NCI-H1092 (cell line): ENCODE measurements around the gene PPP2R2C.
A peak's percentile ranks its signal among the peaks of the same experiment; 100 is the strongest.

Experiments
- DNase-seq: peaks from one replicate; lab custom pipeline; 2025; lab: John Stamatoyannopoulos, UW

PPP2R2C gene

DNA sequence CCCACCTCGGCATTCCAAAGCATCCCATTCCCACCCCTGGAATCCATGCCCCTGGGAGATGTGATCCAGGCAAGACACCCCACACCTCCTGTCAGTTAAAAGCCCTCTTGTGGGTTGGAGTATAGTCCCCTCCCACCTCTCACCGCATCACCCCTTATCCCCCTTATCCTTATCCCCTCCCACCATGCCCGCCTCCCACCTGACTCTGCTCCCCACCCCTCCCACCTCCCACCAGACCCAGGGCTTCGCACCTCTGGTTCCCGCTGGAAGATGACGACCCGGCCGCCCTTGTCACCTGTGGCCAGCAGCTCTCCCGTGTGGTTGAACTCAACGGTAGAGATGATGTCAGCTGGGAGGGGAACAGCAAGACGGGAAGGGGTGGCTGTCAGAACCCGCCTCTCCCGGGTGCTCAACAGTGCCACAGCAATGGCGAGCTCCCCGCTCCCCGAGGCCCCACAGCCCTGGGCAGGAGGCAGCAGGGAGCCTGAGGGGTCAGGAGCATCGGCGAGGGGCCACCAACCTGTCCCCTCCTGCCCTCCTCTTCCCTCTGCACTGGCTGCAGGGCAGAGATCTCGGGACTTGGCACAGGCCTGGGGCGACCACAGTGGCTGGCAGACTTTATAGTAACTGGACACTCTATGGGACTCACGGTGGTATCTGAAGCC is 91.5 kb downstream of the PPP2R2C start:
- no peak for DNase-seq

DNA sequence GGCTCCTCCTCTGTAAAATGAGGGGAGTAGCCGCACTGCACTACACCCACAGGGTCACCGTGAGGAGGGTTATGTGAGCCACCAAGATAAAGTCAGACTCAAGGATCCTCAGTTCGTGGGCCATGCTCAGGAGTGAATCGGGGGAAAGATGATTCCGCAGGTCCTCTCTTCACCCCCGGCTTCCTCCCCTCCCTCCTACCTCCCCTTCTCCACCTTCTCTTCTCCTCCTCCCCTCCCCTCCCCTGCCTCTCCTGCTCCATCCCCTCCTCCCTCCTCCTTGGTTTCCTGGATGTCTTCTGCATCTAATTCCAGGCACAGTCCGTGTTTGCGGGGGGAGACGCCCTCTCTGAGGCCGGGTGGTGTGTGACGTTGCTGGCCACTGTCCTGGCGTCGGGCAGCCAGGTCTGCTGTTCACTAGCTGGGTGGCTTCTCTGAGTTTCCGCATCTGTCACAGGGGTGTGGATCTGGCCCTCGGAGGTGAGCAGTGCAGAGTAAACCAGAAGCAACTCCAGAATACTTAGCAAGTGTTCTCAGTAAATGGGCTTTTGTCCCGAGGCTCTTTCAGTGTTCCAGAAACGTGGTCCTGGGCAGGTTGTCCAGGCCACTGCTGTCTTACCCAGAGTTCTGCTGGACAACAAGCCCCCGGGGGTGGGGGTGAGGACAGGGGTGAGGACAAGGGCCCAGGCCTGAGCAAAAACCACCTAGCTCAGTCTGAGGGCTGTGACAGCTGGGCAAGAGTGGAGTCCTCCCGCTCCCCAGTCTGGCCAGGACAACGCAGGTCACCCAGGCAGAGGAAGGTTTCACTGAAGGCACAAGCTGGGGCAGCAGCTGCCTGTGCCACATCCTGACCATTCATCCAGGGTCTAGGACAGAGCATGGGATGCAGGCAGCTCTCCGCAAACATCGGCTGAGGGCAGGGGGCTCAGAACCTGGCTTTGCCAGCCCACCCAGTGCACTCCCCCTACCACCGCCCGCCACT is 92.4 kb downstream of the PPP2R2C start:
- no peak for DNase-seq

DNA sequence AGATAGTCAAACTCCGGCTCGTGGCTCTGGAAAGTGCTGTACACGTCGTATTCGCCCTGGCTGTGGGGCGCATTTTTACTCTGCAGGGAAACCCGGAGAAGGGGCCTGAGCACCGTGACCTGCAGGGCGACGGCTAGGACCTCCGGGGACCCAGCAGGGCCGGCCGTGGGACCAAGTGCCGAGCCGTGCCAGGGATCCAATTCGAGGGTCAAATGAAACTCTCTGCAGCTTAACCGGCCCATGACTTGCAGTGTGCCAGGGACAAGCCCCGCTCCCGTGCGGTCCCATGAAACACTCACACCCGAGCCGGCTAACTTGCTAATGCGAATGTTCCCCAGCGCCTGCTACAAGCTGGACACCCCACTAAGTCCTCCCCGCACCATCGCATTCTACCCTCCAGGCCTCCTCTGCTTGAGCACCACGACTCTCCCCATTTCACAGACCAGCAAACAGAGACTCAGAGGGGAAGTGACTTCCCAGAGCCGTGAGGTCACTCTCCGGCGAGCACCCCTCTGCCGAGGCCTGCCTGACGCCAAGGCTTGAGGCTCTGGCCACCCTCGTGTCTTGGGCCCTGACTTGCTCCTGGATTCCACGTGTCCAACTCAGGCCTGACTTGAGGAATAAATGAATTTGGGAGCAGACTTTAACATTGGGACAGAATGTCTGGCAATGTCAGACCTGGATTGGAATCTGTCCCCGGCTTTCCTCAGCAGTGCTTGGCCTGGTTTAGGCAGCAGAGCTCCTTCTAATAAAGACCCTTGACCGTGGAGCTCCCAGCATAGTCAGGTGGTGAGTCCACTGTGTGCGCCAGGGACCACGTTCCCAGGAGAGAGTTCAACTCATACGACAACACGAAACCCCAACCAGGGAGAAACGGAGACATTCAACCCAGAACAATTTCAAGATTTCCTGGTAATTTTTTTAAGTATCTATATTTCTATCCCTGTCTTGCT is 93.6 kb downstream of the PPP2R2C start:
- DNase-seq = no peak

DNA sequence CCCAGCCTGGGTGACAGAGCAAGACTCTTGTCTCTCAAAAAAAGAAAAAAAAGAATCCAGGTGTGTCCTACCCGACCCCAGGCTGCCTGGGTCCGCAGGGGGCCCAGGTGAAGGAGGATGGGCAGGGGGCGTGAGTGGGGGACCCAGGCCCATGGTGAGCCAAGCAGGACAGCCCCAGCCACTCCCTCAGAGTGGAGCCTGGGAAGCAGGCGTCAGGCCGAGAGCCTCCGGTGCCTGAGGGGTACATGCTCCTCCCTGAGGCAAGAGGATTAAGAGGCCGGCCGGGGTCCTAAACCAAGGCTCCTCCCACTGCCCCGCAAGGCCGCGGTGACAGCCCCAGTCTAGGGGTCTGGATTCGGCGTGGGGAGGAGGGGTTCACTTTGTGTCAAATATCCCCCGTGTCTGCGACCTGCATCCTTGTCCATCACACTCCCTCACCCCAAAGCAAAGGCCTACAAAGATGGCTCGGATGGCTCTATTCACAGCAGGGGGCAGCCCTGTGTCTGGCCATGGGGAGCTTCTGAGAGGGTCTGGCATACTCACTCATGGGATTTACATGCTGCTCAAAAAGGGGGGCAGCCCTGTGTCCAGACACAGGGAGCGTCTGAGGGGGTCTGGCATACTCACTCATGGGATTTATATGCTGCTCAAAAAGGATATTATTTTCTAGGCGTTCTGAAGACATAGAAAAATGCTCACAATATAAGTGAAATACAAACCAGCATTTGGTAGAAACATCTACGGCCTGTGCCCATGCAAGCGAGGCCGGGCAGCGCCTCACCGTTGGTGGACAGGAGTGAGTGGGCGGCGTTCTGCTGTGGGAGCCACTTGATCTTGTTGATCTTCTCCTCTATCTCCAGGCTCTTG is 94.6 kb downstream of the PPP2R2C start:
- no peak for DNase-seq

DNA sequence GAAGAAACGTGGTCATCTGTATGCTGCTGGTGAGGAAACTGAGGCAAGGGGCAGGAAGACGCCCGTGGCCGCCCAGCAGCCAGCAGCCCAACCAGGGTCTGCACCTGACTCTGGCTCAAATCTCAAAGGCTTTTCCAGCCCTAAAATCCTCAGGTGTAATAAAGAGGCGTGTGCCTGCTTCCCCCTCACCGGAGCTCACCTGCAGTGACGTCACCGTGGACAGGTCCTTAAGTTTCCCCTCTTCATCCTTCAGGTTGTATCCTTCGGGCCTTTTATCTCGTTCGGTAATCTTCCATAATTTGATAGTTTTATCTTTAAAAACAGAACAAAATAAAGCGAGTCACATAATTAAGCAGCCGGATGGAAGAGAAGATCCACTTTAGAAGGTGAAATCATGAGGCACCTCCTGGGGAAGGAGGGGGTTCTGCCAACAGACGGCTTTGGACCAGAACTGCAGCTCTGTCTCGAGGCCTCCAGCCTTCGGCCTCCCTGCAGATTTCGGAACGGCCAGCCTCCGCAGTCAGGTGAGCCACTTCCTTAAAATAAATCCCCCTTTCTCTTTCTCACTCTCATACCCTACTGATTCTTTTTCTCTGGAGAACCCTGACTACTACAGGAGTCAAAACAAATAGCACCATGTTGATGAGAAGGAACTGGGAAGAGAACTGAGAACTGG is 96.7 kb downstream of the PPP2R2C start:
- no peak for DNase-seq

DNA sequence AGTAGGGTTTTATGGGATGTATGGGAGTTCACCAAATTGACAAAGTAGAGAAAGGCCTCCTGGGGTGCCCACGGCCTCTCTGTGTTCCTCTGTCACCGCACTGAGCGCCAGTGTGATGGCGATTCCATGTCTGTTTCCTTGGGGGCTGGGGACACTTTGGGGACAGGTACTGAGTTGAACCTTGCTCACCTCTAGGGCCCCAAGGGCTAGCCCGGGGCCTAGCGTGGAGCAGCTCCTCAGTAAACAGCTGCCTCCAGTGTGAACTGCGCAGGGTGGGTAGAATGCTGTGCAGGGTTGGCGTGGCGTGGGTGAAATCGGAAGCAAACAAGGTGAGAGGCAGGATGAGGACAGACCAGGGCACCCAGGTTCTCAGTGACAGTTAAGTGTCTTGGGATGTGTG is 97.8 kb downstream of the PPP2R2C start:
- no peak for DNase-seq

DNA sequence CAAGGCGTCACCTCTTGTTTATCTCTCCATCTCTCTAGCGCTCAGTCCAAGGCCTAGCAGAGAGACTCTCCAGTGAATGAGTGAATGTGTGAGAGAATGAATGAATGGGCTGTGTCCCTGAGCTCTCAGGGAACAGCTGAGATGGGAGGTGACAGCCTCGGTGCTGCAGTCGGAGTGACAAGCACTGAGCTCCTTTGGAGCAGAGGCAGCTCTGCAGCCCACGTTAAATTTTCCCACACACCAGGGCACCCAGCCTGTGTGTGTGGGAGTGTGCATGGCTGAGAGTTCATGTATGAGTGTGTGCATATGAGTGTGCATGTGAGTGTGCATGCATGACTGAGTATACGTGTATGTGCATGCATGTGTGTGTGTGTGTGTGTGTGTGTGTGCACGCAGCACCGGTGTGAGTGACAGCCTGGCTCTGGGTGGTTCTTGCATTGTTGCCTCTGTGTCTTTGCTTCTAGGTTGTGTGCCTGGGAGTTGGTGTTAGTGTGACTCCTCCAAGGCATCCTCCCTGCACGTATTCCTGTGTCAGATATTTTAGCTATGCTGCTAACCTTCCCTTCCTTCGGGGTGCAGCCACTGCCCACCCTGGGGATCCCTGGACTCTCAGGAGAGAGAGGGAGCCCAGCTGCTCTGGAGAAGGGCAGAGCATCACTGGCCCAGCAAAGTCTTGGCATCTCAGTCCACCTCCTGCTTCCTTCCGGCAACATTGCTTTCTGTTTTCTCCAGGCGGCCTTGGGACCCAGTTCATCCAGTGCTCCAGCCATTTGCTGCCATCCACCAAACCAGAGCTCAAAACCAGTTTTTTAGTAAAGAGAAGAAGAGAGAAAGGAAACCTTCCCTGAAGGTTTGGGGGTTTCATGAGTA is 98.6 kb downstream of the PPP2R2C start:
- no peak for DNase-seq

DNA sequence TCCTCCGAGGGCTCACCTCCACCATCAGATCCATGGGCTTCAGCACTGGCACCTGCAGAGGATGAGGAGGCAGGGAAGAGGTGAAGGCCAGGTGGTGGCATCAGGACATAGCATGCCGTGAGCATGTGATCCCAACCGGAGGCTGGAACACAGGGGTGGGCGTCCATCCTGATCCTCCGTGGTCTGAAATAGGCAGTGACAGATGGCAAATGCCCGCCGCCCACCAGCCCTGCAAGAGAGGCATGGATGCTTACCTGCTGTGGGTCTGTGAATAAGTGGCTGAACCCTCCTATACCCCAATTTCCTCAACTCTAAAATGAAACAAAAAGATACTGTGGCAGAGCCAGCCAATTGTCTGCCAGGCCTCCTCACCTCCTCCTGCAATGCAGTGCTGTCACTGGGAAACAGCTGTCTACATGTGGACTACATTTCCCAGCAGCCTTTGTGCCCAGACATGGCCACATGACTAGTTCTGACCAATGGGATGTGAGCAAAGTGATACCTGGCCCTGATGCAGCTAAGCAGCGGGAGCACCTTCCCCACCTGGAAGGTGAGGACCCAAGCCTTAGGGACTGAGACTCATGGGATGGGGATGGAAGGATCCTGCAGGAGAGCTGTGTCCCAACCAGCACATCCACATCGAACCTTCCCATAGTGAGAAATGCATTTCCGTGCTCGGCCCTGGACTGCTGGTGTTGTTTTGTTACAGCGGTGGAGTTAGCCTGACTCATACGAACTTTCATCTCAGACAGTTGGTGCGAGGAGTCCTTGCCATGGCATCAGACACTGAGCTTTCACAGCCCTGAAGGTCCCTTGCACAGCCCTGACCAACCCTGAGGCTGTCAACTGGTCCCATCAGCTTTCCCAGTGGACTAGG is 99.5 kb downstream of the PPP2R2C start:
- no peak for DNase-seq

DNA sequence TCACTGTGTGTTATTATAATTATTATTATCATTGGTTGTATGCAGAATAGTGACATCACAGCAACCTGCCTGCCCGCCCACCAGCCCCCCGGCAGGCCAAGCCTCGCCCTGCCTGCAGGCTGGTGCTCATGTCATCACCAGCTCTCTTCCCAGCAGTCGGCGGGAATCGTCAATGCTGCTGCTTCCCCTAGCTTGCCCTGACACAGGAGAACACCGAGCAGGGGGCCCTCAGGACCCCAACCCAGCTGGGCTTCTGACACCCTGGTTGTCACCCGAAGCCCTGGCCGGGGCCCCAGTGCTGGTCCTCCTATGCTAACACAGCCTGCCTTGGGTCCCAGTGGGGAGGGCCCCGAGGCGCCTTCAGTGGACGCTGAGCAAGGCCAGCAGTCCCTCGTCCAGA is 100.6 kb downstream of the PPP2R2C start:
- no peak for DNase-seq

DNA sequence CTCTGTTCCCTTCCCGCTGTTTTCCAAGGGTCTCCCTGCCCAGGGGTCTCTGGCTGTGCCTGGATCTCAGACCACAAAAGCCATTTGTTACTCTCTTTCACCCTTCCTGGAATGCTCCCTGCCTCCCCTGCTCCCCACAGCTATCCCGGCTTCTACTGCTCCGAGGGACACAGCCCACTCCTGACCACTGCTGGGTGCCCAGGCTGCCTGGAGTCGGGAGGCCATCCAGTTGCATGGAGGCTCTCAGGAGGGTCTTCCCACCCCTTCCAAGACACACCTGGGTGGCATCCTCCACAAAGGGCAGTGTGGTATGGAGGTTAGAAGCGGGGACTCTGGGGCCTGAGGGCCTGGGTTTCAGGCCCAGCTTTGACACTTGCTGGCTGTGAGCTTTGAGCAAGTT is 101.1 kb downstream of the PPP2R2C start:
- no peak for DNase-seq

DNA sequence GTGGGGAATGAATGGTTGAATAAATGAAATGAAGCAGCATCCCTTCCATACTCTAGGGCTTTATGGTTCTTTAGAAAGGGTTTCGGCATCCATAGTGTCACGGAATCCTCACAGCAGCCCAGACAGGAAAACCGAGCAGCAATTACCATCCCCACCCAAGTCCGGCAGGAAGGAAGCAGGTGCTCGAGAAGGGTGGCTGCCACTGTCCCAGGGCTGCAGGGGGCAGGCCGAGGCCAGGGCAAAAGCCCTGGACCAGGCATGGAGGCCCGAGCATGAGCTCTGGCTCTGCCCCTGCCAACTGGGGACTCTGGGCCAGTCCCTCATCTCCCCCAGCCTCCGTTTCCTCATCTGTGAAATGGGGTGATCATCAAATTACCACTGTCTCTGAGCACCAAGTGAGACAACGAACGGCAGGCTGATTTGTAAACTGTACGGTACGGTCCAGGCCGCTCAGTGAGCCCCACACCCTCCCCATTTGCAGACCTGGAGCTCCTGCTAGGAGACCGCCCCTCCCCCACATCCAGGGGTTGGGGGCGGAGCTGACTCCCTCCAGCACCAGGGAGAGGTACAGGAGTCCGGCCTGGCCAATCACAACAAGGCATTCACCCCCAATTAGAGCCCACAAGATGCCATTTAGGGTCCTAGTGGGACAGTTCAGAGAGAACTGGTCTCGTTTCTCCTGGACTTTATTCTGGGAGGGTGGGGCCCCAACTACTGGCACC is 102.3 kb downstream of the PPP2R2C start:
- no peak for DNase-seq

DNA sequence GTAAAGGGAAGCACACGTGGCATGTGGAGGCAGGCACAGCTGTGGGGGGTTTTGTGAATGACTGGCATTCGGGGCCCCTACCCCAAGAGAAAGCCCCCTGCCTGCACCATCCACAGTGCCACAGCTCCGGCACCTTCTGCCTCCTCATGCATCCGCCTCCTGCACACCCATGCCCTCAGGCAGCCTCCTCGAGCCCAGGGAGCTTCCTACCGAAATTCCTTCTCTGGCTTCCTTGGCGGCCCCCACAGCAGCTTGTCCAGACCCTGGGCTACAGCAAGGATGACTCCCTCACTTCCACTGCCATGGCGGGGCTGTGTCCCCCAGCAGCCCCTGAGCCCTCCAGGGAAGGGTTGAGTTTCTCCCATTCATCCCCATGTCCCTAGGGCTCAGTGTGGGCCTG is 102.9 kb downstream of the PPP2R2C start:
- DNase-seq = no peak

DNA sequence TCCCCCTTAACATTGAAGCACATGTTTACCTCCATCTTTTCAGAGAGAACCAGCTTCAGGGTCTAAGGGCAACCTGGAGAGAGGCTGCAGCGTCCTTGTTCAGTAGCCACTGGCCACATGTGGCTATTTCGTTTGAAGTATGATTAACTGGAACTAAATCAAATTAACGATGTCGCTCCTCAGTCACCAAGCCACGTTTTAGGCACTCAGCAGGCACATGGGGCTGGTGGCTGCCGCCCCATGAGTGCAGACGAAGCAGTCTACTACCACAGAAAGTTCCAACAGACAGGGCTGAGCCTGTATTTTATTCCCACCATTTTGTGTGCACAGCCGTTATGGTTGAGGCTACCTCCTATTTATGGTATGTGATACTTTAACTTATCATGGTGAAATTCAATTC is 103.4 kb downstream of the PPP2R2C start:
- no peak for DNase-seq

DNA sequence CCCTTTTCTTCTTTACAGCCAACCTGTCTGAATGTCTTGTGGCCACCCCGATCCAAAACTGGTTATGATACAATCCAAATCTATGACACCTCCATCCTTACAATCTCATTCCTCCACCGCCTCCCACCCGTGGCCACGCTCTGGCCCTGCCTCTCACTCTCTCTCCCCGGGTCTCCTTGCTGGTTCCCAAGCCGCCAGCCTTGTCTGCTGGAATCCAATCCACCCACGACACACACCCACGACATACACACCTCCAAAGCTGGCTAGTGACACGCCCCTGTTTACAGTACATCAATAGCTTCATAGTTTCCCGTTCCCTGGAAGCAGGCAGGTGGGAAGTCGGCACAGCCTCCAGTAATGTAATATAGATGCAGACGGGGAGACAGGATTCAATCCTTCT is 103.8 kb downstream of the PPP2R2C start:
- no peak for DNase-seq

DNA sequence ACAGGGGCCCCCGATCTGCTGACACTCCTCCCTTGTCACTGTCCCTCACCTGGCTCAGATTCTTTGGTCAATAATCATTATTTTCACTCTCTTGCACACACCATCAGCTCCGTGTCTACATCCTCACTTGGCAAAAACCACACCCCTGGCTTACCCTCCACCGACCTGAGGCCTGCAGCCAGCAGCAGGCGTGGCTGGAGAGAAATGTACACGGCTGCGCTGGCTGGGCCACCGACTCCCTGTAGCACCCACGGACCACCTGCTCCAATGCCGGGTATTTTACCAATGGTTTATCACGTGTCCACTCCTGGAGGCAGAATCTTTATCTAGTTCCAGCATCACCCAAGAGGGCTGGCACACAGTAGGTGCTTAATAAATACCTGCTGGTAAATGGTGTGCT is 104.3 kb downstream of the PPP2R2C start:
- DNase-seq = no peak

DNA sequence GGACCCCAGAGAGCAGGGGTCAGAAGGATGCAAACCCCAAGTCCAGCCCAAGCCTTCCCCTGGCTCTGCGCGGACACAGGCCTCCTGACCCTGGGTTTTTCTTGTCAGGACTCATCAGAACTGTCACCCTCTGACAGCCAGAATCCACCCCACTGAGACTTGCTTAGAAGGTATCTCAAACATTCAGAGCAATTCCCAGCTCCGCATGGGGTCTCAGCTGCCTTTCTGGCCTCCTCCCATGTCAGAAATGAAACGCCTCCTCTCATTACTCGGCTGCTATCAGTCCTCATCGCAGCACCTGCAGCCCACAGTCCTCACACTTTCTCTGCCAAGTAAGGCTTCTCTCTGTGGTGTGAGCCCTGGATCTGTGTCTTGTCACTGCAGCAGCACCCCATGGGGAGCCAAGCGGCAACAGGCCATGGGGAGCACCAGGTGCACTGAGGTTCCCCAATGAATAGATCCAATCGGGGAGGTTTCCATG is 105.0 kb downstream of the PPP2R2C start:
- peak; percentile 93 for DNase-seq

DNA sequence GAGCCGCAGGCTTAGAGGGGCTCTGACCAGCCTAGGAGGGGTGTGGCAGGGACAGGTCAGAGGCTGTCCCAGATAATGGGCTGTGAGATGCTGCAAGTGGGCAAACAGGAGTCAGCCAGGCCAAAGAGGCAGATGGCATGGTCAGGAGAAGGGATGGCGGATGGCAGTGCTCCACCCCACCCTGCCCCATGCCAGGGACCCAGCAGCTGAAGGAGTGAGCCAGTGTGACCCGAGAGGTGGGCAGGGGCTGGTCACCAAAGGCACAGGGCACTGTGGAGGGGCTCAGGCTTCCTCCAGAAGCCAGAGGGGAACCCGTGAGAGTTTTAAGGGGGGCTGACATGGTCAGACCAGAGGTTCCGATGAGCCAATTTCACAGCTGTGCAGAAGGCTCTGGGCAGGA is 105.8 kb downstream of the PPP2R2C start:
- no peak for DNase-seq

DNA sequence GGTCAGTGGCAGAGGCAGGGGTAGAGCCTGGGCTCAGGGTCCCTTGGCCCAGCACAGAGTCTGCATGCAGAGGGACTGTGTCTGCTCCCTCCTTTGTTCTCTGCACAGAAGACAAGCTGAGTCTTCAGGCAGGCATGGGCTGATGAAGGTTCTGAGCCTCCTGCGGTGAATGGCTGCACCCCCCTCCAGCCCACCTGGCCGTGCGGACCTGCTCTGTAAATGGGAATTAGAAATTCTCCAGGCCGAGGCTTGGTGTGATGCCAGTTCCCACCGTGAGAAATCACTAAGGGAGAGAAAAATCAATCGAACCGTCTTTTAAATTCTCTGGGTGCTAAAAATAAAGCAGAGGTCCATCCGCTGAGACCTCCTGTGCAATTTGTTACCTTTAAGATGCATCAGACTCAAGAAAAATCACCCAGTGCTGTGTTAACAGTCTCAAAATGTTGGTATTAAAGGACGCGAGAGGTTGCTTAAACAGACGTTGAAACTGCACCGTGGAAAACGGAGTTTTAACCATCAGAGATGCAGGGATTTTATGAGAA is 106.8 kb downstream of the PPP2R2C start:
- DNase-seq = no peak
